ENCODE data around the gene RCVRN.

RCVRN gene

DNA sequence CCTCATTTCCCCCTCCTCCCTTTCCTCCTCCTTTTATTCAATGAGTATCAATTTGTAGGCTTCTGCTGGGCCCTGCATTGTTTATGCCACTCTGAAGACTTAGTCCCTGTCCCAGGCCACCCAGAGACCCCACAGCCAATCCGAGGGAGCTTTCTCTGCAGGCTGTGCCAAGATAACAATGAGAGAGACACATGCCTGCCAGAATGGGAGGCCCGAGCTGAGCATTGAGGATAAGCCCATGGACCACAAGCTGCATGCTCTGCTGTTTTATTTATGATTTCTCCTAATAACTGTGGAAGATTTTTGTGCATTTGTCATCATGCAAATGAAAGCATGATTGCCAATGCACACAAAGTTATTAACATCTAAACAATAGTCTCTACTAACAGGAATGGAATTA is 3.0 kb downstream of the RCVRN start:
- in situ Hi-C loops (cut with MboI; ENCODE audit: low sequenced_read_pairs, unreplicated experiment): loop anchor here (10.0 kb wide), 1 partner anchor 63 kb away; no protein-coding TSS in a partner anchor
- TF ChIP-seq, protein P1, sequence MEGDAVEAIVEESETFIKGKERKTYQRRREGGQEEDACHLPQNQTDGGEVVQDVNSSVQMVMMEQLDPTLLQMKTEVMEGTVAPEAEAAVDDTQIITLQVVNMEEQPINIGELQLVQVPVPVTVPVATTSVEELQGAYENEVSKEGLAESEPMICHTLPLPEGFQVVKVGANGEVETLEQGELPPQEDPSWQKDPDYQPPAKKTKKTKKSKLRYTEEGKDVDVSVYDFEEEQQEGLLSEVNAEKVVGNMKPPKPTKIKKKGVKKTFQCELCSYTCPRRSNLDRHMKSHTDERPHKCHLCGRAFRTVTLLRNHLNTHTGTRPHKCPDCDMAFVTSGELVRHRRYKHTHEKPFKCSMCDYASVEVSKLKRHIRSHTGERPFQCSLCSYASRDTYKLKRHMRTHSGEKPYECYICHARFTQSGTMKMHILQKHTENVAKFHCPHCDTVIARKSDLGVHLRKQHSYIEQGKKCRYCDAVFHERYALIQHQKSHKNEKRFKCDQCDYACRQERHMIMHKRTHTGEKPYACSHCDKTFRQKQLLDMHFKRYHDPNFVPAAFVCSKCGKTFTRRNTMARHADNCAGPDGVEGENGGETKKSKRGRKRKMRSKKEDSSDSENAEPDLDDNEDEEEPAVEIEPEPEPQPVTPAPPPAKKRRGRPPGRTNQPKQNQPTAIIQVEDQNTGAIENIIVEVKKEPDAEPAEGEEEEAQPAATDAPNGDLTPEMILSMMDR (IDR thresholded peaks at IDR 0.05; ENCODE audit: borderline replicate concordance, control extremely low read depth, extremely low read depth, insufficient read depth, missing control alignments): no peak
- DNase-seq (ENCODE audit: low spot score): no peak

DNA sequence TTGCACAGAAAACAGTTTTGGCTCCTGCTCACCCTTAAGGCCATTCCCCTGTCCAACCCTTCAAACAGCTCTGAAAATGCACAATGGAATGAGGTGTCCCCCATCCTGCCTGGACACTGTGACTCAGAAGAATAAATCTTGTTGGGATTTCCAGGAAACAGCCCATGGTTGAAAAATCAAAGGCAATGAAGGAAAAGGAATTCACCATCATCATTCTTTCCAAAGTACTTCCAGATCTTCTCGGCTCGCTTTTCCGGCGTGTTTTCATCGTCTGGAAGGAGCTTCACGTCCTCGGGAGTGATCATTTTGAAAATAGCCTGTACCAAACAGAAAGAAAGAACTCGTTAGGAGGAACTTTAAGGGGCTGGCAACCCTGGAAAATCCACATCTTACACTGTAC is 4.3 kb downstream of the RCVRN start:
- in situ Hi-C loops (cut with MboI; ENCODE audit: low sequenced_read_pairs, unreplicated experiment): loop anchor here (10.0 kb wide), 1 partner anchor 64 kb away; no protein-coding TSS in a partner anchor
- DNase-seq (ENCODE audit: low spot score): no peak
- TF ChIP-seq, protein P1 (IDR thresholded peaks at IDR 0.05; ENCODE audit: borderline replicate concordance, control extremely low read depth, extremely low read depth, insufficient read depth, missing control alignments): no peak

DNA sequence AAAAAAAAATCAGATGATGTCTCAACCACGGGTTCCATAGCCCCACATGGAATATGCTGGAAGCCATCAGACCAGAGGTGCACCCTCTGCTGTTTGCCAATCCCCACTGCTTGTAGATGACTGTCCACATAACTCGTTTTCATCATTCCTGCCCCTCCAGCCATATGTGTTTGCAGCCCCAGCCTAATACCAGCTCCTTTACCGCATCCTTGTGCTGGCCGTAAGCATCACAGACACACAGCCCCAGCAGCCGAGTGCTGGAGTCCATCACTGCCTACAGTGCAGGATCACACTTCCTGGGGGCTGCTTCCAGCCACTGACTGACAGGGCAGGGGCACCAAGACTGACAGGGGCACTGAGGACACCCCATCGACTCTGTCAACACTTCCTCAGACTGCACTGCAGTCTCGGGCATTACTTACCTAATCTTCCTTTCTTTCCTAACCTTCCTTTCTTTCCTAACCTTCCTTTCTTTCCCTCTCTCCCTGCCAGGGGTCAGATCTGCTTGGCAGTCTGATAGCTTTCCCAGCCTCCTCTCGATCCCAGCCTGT is 5.0 kb downstream of the RCVRN start:
- DNase-seq (ENCODE audit: low spot score): no peak
- TF ChIP-seq, protein P1 (IDR thresholded peaks at IDR 0.05; ENCODE audit: borderline replicate concordance, control extremely low read depth, extremely low read depth, insufficient read depth, missing control alignments): no peak
- in situ Hi-C loops (cut with MboI; ENCODE audit: low sequenced_read_pairs, unreplicated experiment): loop anchor here (10.0 kb wide), 1 partner anchor 65 kb away; no protein-coding TSS in a partner anchor

DNA sequence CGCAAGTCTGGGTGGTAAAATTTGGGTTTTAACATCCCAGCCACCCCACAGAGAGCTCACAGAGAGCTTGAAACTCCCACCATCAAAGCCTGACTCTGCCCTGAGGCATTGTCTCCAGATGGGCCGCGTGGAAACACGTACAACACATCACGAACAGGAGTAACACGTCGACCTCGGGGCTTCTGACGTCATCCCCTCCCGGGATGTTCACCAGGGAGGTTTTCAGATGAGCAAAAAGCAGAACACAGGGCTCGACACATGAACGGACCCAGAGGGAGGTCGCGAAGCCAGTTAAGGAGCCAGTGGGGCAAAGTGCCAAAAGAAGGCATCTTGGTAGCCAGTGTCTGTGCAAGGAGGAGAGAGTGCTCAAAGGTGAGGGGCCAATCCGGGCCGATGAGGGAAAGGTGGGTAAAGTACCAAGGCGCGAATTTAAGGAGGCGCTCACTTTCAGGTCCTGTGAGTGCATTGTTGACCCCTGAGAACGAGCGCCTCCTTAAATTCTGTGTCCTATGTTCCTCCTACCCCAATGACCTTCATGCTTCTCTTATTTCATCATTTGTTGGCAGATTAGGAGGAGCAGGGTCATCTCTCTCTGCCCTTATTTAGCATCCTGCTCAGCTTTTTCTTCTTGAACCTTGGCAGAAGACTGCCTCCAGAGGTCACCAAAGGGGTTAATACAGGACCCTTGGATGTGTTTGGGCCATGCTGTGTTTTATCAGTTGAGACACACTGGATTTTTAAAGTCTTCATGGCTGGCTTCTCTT is 5.6 kb downstream of the RCVRN start:
- TF ChIP-seq, protein P1 (IDR thresholded peaks at IDR 0.05; ENCODE audit: borderline replicate concordance, control extremely low read depth, extremely low read depth, insufficient read depth, missing control alignments): no peak
- in situ Hi-C loops (cut with MboI; ENCODE audit: low sequenced_read_pairs, unreplicated experiment): loop anchor here (10.0 kb wide), 1 partner anchor 65 kb away; no protein-coding TSS in a partner anchor
- DNase-seq (ENCODE audit: low spot score): no peak

DNA sequence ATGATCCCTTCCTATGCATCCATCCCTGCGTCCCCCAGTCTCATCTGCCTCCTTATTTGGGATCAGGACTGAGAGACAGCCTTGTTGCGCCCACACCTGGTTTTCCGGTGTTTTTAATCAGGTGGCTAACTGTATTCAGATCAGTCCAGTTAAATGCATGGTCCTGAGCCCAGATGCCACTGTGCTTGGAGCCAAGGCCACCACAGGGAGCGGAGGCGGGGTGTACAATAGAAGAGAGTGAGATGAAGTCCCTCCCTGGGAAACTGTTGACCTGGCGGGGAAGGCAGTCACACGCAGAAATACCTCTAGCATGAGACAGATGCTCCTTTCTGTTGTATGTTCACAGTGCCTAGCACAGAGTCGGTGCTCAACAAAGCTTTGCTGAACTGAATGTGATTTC is 6.3 kb downstream of the RCVRN start:
- no peak for DNase-seq (ENCODE audit: low spot score)
- in situ Hi-C loops (cut with MboI; ENCODE audit: low sequenced_read_pairs, unreplicated experiment): no loop called here
- TF ChIP-seq, protein P1 (IDR thresholded peaks at IDR 0.05; ENCODE audit: borderline replicate concordance, control extremely low read depth, extremely low read depth, insufficient read depth, missing control alignments): no peak

DNA sequence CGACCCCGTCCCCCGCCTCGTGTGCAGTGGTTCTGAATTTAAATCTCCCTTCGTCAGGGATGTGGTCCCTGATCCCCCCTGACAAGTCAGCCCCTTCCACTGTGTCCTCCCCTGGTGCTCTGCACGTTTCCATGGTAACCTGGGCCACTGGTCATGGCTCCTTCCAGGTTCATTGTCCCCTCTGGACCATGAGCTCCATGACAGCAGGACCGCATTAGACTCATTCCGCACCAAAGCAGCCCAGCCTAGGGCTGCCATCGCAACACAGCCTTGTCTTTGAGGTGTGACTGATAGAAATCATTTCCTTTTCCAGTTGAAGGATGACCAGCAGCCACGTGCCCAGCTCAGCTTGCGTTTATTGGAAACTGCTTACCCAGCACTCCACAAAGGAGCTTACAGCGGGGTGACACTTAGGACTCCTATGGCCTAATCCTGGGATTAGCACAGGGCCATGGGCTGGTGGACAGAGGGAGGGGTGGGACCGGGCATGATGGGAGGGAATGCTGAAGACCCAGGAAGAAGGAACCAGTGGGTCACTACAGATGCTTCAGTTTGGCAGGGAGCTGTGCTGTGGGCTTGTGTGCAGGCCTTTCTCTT is 7.6 kb downstream of the RCVRN start:
- no peak for DNase-seq (ENCODE audit: low spot score)
- in situ Hi-C loops (cut with MboI; ENCODE audit: low sequenced_read_pairs, unreplicated experiment): no loop called here
- TF ChIP-seq, protein P1 (IDR thresholded peaks at IDR 0.05; ENCODE audit: borderline replicate concordance, control extremely low read depth, extremely low read depth, insufficient read depth, missing control alignments): no peak

Data from GM13976 (cell line).